GM12878 (cell line): ENCODE results near the gene DENND1A. TPM values are rescaled to one million over a fixed set of nuclear protein-coding genes. Genes with fewer than 3 reads are reported as not detected.
A peak's percentile ranks its signal among the peaks of the same experiment; 100 is the strongest.

ENCODE experiments used
- ATAC-seq: fragments of 200-7000 bp; cut with Tn5 transposase; 3 replicates; pipeline ENCODE4 v1.9.1; 2020; ENCODE audit warnings: mild to moderate bottlenecking, moderate library complexity
- BruUV-seq: library from RNA; stranded (reverse); fragments of 400-500 nt; replicated peaks from 2 replicates; lab custom pipeline; 2021; lab: Mats Ljungman, UMichigan
- CTCF ChIA-PET: fragments of 300-600 bp; sonication (Branson Sonifier 250); formaldehyde crosslinking; extraction: SDS; loops from one replicate; lab custom pipeline; 2021; ENCODE audit warnings: inconsistent platforms; lab: Yijun Ruan, JAX
- POLR2A ChIA-PET: fragments of 350-600 bp; formaldehyde crosslinking; extraction: SDS; loops from one replicate; lab custom pipeline; 2021; ENCODE audit warnings: inconsistent platforms; lab: Charles Lee
- RAD21 ChIA-PET: fragments of 300-600 bp; sonication (Branson Sonifier 250); formaldehyde crosslinking; loops from one replicate; lab custom pipeline; 2023; ENCODE audit warnings: antibody characterized with exemption; ENCODE audit not compliant: unreplicated experiment; lab: Charles Lee
- SMC1A ChIA-PET: fragments of 300-600 bp; sonication (Branson Sonifier 250); formaldehyde crosslinking; loops from one replicate; lab custom pipeline; 2023; ENCODE audit not compliant: unreplicated experiment, uncharacterized antibody; lab: Charles Lee
- DNase-seq: peaks from one replicate; pipeline ENCODE4 v3.0.0-alpha.2; 2011; ENCODE audit warnings: low read depth, low spot score
- FAIRE-seq: peaks from 3 replicates; lab custom pipeline; 2011; peaks lifted over from hg19 to GRCh38; lab: Jason Lieb, UNC
- H2AFZ ChIP-seq: 2 replicates; pipeline ENCODE4 v1.6.0; 2011; ENCODE audit warnings: low read depth, low read length, control low read depth; ENCODE audit not compliant: control insufficient read depth
- H3K27ac ChIP-seq: 2 replicates; pipeline ENCODE4 v1.5.1; 2011; ENCODE audit warnings: control low read depth; ENCODE audit not compliant: control insufficient read depth, insufficient read depth
- H3K27me3 ChIP-seq, 2 experiments: replicated peaks in 1 of 2; 2 replicates each; pipeline versions ENCODE4 v1.6.0 to v1.6.1; 2011; ENCODE audit warnings: low read length in 1 of 2; ENCODE audit not compliant: control insufficient read depth in 2 of 2, insufficient read depth in 2 of 2
- H3K36me3 ChIP-seq, 2 experiments: 2 replicates each; pipeline ENCODE4 v1.5.1; 2011; ENCODE audit warnings: low read length in 1 of 2; ENCODE audit not compliant: control insufficient read depth in 2 of 2, insufficient read depth in 2 of 2
- H3K4me1 ChIP-seq: 2 replicates; pipeline ENCODE4 v1.6.1; 2011; ENCODE audit warnings: mild to moderate bottlenecking, low read length, moderate library complexity, mixed read lengths; ENCODE audit not compliant: control insufficient read depth, insufficient read depth
- H3K4me2 ChIP-seq: 2 replicates; pipeline ENCODE4 v1.6.0; 2011; ENCODE audit warnings: control low read depth; ENCODE audit not compliant: control insufficient read depth, insufficient read depth
- H3K4me3 ChIP-seq: fragments of 200-600 bp; sonication (generic); 2 replicates; pipeline ENCODE4 v1.5.1; 2016
- H3K79me2 ChIP-seq: 2 replicates; pipeline ENCODE4 v1.6.0; 2011; ENCODE audit warnings: low read length; ENCODE audit not compliant: control insufficient read depth, insufficient read depth
- H3K9ac ChIP-seq: 2 replicates; pipeline ENCODE4 v1.8.0; 2011; ENCODE audit warnings: low read length, control low read depth, mixed read lengths; ENCODE audit not compliant: control insufficient read depth, insufficient read depth
- H3K9me3 ChIP-seq: replicated peaks from 3 replicates; pipeline ENCODE4 v1.5.1; 2011; ENCODE audit warnings: mild to moderate bottlenecking, low read length; ENCODE audit not compliant: control insufficient read depth, insufficient read depth
- H4K20me1 ChIP-seq: 2 replicates; pipeline ENCODE4 v1.6.0; 2011; ENCODE audit not compliant: control insufficient read depth, insufficient read depth
- ATF7 ChIP-seq: fragments of 450-650 bp; IDR thresholded peaks from 2 replicates; pipeline ENCODE4 v1.6.1; 2016; ENCODE audit warnings: low read depth, mild to moderate bottlenecking
- CBFB ChIP-seq: IDR thresholded peaks from 2 replicates; pipeline ENCODE4 v1.6.1; 2016; ENCODE audit warnings: antibody characterized with exemption, low read depth
- FOXK2 ChIP-seq: fragments of 450-650 bp; IDR thresholded peaks from 2 replicates; pipeline ENCODE4 v1.6.1; 2017; ENCODE audit warnings: mild to moderate bottlenecking, moderate library complexity
- HCFC1 ChIP-seq: fragments of 150-350 bp; IDR thresholded peaks from 2 replicates; pipeline ENCODE4 v1.6.1; 2014; ENCODE audit warnings: low read length
- MEF2B ChIP-seq: fragments of 450-650 bp; IDR thresholded peaks from 2 replicates; pipeline ENCODE4 v1.6.1; 2018; ENCODE audit warnings: mild to moderate bottlenecking, moderate library complexity; ENCODE audit not compliant: partially characterized antibody, poor library complexity, severe bottlenecking
- NFIC ChIP-seq: IDR thresholded peaks from 2 replicates; pipeline ENCODE4 v1.6.1; 2012; ENCODE audit warnings: low read depth, mild to moderate bottlenecking, inconsistent platforms, low read length, moderate library complexity
- NFXL1 ChIP-seq: fragments of 450-650 bp; IDR thresholded peaks from 2 replicates; pipeline ENCODE4 v1.6.1; 2017; ENCODE audit warnings: antibody characterized with exemption, mild to moderate bottlenecking, borderline replicate concordance
- NKRF ChIP-seq: fragments of 450-650 bp; conservative IDR thresholded peaks from 2 replicates; pipeline ENCODE4 v1.6.1; 2017; ENCODE audit warnings: mild to moderate bottlenecking, moderate library complexity
- RELA ChIP-seq: fragments of 450-650 bp; IDR thresholded peaks from 2 replicates; pipeline ENCODE4 v1.8.0; 2014; ENCODE audit warnings: borderline replicate concordance; ENCODE audit not compliant: partially characterized antibody
- RFX5 ChIP-seq: IDR thresholded peaks from 2 replicates; pipeline ENCODE4 v1.6.1; 2011; ENCODE audit warnings: low read depth, low read length, improper control_type of control experiment
- ZNF217 ChIP-seq: fragments of 450-650 bp; IDR thresholded peaks from 2 replicates; pipeline ENCODE4 v1.6.1; 2017; ENCODE audit warnings: antibody characterized with exemption, mild to moderate bottlenecking
- ZNF592 ChIP-seq: fragments of 450-650 bp; IDR thresholded peaks from 2 replicates; pipeline ENCODE4 v1.6.1; 2017; ENCODE audit warnings: mild to moderate bottlenecking, moderate library complexity
- WGBS: methylation state at CpG from one replicate; pipeline ENCODE4 v1.1.6; 2016; ENCODE audit warnings: low lambda C conversion rate; ENCODE audit not compliant: insufficient replicate concordance, insufficient coverage; ENCODE audit errors: missing lambda C conversion rate; 5-methylcytosine and 5-hydroxymethylcytosine counted together
- in situ Hi-C: fragments of 300-500 bp; cut with MboI; formaldehyde crosslinking; loops from 9 replicates; pipeline ENCODE4 v1.14.3; 2018; ENCODE audit warnings: mixed read lengths
- intact Hi-C: fragments of 100-400 bp; cut with micrococcal nuclease; formaldehyde crosslinking; loops from one replicate; pipeline ENCODE4 v1.14.2; 2022; ENCODE audit not compliant: unreplicated experiment
- polyA plus RNA-seq, 11 experiments: library from polyadenylated mRNA; depleted of rRNA in 4 of 11; unstranded in 6 of 11; stranded (reverse) in 5 of 11; fragments of >200 nt; fragmentation: Nextera tagmentation in 4 of 11; fragmentation: Illumina TruSeq in 1 of 11; extraction: Ambion mirVana in 4 of 11; extraction: Trizol in 1 of 11; gene quantifications; 1 replicate in 1 of 11; 2 replicates in 10 of 11; pipeline versions ENCODE4 v1.2.1 to v1.2.3, GENCODE V29; 2011 to 2016; ENCODE audit warnings: inconsistent platforms in 2 of 11, missing spikeins in 2 of 11, low read depth in 1 of 11
- total RNA-seq, 4 experiments: library from RNA; depleted of rRNA in 3 of 4; stranded (reverse); fragments of >200 nt in 3 of 4; fragmentation: Illumina TruSeq in 1 of 4; extraction: Trizol in 1 of 4; gene quantifications; 2 replicates each; pipeline versions ENCODE4 v1.2.1 to v1.2.3, GENCODE V29; 2013 to 2021
- TF ChIP-seq, protein P1 (sequence below): IDR thresholded peaks from 2 replicates; pipeline ENCODE4 v1.6.1; 2012; ENCODE audit warnings: low read length, inconsistent platforms

DENND1A gene
- total and polyA plus RNA-seq, 10 of the 15 experiments (the other 5 are each of a cell fraction or from before 2014, with no cell fraction given) = 14.1 to 48.6 (median 35.2) TPM

DNA sequence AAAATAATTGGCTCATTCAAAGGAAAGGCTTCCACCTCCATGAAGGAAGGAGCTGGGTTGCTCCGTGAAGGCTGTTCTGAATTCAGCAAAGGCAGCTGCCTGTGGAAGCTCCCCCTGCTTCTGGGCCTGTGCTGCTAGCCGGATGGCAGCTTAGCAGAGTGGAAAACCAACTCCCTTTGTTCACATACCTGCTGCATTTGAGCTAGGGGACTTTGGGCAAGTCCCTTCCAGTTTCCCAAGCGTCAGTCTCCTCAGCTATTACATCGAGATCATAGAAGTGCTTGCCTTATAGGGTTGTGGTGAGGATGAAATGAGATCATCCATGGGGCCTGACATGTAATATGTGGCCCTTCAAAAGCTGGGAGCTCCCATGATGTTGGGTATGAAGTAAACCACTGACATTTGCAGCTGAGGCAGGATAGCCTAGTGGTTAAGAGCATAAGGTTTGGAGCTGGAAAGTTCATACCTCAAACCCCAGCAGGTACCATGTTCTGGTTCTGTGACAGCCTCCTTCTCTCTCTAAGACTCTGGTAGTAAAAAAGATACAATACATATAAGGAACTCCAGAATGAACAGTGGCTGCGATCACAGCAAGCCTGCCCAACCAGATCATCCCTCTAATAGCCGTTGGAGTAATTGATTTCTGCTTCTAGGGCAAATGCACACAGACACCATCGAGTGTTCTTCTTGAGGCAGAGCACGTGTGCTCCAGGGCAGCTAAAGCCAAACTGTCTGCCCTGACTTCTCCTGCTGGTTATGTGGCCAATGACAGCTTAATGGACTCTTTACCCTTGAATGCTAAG lies 11.0 kb upstream of the DENND1A start:
- H3K27ac ChIP-seq = no peak overlapping the region
- ChIA-PET RAD21 (interaction anchor here (0.7 to 3.5 kb wide), 32 partner anchors 9 to 724 kb away, joined by 3 to 43 read pairs (median 6); partner anchors contain the start of gene DENND1A), SMC1A (interaction anchor here (0.6 to 5.4 kb wide), 42 partner anchors 8 to 404 kb away, joined by 3 to 30 read pairs (median 4); partner anchors contain the start of gene LHX2), POLR2A (interaction anchor here (0.5 to 2.9 kb wide), 14 partner anchors 9 to 683 kb away, joined by 3 to 13 read pairs (median 4); no protein-coding TSS in a partner anchor), CTCF (interaction anchor here (0.6 to 2.6 kb wide), 12 partner anchors 10 to 631 kb away, joined by 3 to 18 read pairs (median 5); partner anchors contain the start of gene DENND1A)
- no peaks in the 10 kb centered on the region for H4K20me1 ChIP-seq
- no peaks in the 10 kb centered on the region for H3K4me1 ChIP-seq
- peak; percentile 77 for FAIRE-seq
- H3K9ac ChIP-seq = no peak overlapping the region
- in situ Hi-C loops (no loop called here), intact Hi-C loops (loop anchor here (5.0 kb wide), 1 partner anchor 399 kb away; no protein-coding TSS in a partner anchor)
- ATAC-seq = peak; percentile 95
- DNase-seq = peak; percentile 77
- no TSS peak for BruUV-seq
- no peak overlapping the region for H3K4me2 ChIP-seq
- no peaks in the 10 kb centered on the region for H3K27me3 ChIP-seq
- no peaks in the 10 kb centered on the region for H3K79me2 ChIP-seq
- no peaks in the 10 kb centered on the region for H3K36me3 ChIP-seq
- 31% methylated on average over 8 of the region's 8 CpGs for WGBS
- H3K4me3 ChIP-seq = no peak overlapping the region
- H2AFZ ChIP-seq = no peak overlapping the region; the same call in 1 of the 2 replicates
- no peaks in the 10 kb centered on the region; the same call in 2 of the 3 replicates for H3K9me3 ChIP-seq
- TF ChIP-seq NKRF = peak; percentile 45; the same call in 1 of the 2 replicates
- no peak for TF ChIP-seq RFX5
- peak; percentile 95 for TF ChIP-seq ATF7
- peak; percentile 67 for TF ChIP-seq MEF2B
- TF ChIP-seq ZNF217 = peak; percentile 76
- TF ChIP-seq, protein P1, sequence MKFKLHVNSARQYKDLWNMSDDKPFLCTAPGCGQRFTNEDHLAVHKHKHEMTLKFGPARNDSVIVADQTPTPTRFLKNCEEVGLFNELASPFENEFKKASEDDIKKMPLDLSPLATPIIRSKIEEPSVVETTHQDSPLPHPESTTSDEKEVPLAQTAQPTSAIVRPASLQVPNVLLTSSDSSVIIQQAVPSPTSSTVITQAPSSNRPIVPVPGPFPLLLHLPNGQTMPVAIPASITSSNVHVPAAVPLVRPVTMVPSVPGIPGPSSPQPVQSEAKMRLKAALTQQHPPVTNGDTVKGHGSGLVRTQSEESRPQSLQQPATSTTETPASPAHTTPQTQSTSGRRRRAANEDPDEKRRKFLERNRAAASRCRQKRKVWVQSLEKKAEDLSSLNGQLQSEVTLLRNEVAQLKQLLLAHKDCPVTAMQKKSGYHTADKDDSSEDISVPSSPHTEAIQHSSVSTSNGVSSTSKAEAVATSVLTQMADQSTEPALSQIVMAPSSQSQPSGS = peak; percentile 82
- TF ChIP-seq NFXL1 = no peak
- peak; percentile 96 for TF ChIP-seq RELA
- TF ChIP-seq ZNF592 = peak; percentile 88; the same call in 1 of the 2 replicates
- TF ChIP-seq FOXK2 = peak; percentile 81
- TF ChIP-seq CBFB = no peak
- TF ChIP-seq NFIC = peak; percentile 53; the same call in 1 of the 2 replicates
- no peak for TF ChIP-seq HCFC1
